Cerebellar nuclear complex (tissue), 1 donor: ENCODE measurements around the gene SF3B2.
"Not testable (repeated sequence)": the region's sequence is repeated elsewhere in the genome, so short reads cannot be mapped to it uniquely, and the experiment has no call there.

Experiments used
- DNase-seq, 2 experiments: peaks; one replicate each; lab custom pipeline; 2025; lab: John Stamatoyannopoulos, UW

Gene SF3B2

DNA sequence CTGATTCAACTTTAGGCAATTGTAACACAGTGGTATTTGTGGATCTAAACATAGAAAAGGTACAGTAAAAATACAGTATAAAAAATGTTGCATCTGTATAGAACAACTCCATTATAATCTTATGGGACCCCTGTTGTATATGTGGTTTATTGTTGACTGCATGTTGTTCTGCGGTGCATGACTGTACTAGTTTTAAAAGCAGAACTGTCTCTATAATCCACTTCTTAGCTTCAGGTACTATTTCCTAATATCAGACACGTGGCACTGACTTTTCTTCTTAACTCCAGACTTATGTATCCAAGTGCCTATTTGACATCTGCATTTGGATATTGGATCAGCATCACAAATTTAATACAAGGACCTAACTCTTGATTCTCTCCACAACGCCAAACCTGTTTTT is 59.0 kb downstream of the SF3B2 start:
- no peak for DNase-seq

GRCh38 chr11:66112041-66112491 is 59.9 kb downstream of the SF3B2 start:
- no peak for DNase-seq

- DNase-seq: no peak
Observed at GRCh38 chr11:66112601-66113499, 60.7 kb downstream of the SF3B2 start.

GRCh38 chr11:66114957-66115356 is 62.8 kb downstream of the SF3B2 start:
- DNase-seq: not testable (repeated sequence)

DNA sequence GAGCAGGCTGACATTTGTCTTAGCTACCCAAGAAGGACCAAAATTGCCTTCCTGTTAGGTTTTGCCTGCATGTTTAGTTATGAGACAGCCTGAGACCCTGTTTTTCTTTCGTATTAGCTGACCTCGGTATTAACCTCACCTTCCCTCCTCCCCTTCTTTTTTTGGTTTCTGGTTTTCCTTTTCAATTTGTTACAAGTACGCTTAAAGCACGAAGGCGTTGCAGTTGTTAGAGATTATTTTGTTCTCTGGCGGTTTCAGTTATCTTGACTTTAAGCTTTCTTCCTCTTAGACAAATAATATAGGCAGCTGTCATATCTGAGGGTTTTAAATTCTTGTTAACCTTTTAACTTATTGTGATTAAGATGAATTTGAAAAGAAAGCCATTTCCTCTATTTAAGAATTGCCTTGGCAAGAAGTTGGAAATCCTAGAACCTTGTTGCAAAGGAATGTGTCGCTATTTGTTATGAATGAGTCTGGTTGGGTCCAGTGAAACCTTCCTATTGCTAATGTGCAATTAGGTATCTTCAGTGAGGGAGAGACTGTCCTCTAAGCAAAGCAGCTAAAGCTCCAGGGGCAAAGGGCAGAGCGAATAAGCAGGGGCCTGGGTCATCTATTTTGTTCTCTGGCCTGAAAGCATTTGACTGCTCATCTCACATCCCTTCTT is 63.6 kb downstream of the SF3B2 start:
- DNase-seq: no peak

DNA sequence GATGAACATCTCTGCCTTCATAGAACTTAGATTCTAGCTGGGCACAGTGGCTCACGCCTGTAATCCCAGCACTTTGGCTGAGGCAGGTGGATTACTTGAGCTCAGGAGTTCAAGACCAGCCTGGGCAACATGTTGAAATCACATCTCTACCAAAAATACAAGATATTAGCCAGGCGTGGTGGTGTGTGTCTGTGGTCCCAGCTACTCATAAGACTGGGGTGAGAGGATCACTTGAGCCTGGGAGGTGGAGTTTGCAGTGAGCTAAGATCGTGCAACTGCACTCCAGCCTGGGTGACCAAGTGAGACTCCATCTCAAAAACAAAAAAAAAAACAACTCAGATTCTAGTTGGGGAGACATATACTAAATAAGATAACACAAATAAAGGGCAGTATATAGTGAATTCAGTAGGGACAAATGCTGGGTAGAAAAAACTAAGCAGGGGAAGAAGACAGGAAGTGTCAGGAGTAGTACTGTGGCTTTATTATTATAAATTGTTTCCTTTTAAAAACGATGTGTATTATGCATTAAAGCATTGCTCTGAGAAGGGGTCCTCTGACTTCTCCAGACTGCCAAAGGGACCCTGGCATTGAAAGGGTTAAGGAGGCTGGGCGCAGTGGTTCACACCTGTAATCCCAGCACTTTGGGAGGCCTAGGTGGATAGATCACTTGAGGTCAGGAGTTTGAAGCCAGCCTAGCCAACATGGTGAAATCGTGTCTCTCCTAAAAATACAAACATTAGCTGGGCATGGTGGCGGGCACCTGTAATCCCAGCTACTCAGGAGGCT is 64.6 kb downstream of the SF3B2 start:
- no peak for DNase-seq

DNA sequence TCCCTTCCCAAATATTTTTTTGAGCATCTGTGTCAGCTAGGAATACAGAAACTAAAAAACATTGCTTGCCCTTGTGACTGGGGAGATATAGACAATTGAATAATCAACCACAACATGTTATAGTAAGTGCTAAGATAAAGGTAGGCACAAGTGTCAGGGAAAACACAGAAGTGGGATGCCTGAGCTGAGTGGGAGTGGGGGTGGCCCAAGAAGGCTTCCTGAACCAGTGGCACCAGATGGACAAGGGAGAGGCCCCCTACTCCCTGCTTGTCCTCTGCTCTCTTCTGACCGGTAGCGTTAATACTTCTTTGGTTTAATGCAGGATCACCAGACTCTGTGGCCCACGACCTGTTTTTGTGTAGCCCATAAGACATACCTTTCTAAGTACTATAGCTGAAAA is 66.7 kb downstream of the SF3B2 start:
- DNase-seq: no peak
